Activated CD8-positive, alpha-beta memory T cell treated with anti-CD3 and anti-CD28 coated beads, Interleukin-2, amount 50 U/mL, for 24 hours (primary cell): ENCODE measurements around the gene PIK3R2.
"Not testable (repeated sequence)": the region's sequence is repeated elsewhere in the genome, so short reads cannot be mapped to it uniquely, and the experiment has no call there.

ENCODE experiments used
- DNase-seq: peaks from one replicate; pipeline ENCODE4 v3.0.0-alpha.2; 2020; ENCODE audit errors: extremely low read depth

The PIK3R2 gene

DNA sequence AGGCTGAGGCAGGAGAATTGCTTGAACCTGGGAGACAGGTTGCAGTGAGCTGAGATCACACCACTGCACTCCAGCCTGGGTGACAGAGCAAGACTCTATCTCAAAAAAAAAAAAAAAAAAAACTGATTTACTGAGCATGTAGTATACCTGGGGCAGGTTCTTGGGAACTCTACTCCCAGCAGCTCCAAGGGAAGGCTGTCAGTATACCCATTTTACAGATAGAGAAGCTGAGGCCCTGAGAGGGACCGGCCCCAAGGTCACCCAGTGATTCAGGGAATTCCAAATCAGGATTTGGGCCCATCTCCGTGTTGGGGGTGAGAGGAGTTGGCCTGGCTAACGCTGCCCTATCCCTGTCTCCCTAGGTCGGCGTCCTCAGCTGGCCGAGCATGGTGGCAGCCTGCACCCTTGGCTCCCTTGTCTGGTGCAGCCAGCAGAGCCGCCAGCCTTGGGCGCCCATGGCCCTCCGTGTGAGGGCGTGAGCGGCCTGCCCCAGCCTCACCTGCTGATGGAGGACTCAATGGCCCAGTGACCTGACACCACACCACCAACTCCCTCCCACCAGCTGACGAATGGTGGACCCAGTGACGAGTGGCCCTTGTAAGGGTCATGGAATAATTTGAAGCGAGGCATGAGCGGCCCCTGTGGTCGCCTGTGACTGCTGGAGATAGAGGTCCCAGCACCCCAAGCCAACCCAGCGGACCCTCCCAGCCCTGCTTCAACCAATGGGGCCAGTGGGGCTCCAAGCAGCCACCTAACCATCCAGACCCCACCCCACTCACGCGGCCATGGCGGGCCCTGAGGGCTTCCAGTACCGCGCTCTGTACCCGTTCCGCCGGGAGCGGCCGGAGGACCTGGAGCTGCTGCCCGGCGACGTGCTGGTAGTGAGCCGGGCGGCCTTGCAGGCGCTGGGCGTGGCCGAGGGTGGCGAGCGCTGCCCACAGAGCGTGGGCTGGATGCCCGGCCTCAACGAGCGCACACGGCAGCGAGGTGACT is 2.4 kb downstream of the PIK3R2 start:
- DNase-seq = no peak

DNA sequence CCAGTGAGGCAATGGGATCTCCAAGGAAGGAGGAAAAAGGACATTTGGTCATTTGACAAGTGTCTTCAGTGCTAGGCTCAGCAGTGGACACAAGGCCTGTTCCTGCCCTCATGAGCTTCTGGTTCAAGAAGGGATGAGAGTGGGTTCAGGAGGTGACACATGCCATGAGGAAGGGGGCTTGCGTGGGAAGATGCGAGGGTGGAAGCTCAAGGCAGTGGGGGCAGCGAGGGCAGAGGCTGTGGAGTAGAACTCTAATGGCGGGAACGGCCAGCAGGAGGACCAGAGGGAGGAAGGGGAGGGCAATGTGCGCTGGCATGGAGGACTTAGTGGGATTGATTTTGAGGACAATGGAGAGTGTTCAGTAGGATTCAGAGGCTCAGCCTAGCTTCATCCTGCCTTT is 3.3 kb downstream of the PIK3R2 start:
- no peak for DNase-seq

DNA sequence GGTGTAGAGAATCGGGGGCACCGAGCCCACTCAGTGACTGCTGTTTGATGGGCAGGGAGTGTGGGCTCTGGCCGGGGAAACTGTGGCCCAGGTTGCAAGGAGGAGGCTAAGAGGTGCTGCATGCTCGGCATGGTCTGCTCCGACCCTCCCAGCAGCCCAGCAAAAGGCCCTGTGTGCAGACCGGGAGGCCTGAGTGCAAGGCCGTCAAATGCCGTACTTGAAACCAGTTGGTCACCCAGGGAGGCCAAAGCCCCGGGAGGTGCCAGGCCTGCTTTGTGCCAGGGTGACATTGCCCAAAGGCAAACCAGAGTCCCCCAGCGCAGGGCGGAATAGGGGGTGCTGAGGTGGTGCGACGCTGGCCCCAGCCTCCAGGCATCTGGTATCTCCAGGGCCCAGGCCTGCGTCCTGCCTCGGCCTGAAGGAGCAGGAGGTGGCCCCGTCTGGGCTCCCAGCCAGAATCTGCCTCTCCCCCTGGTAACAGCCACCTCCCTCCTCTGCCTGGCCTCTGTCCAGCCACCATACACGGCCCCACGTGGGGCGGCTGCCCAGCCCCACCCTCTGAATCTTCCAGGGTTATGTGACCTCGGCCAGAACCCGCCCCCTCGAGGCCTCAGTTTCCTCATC is 4.0 kb downstream of the PIK3R2 start:
- DNase-seq = no peak

- no peak for DNase-seq
These were observed 4.6 kb downstream of the PIK3R2 start for GRCh38 chr19:18157465-18158063.

- no peak for DNase-seq
These were observed 5.5 kb downstream of the PIK3R2 start for GRCh38 chr19:18158467-18158866.

GRCh38 chr19:18159059-18159616 is 6.2 kb downstream of the PIK3R2 start:
- DNase-seq = not testable (repeated sequence)

DNA sequence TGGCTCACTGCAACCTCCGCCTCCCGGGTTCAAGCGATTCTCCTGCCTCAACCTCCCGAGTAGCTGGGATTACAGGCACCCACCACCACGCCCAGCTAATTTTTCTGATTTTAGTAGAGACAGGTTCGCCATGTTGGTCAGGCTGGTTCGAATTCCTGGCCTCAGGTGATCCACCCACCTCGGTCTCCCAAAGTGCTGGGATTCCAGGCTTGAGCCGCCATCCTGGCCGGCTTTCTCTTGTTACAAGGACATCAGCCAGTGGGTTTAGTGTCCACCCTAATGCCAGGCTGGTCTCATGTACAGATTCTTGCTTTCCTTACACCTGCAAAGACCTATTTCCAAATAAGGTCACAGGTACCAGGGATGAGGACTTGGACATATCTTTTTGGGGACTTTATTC is 6.8 kb downstream of the PIK3R2 start:
- DNase-seq = no peak

GRCh38 chr19:18160493-18160970 is 7.6 kb downstream of the PIK3R2 start:
- no peak for DNase-seq

DNA sequence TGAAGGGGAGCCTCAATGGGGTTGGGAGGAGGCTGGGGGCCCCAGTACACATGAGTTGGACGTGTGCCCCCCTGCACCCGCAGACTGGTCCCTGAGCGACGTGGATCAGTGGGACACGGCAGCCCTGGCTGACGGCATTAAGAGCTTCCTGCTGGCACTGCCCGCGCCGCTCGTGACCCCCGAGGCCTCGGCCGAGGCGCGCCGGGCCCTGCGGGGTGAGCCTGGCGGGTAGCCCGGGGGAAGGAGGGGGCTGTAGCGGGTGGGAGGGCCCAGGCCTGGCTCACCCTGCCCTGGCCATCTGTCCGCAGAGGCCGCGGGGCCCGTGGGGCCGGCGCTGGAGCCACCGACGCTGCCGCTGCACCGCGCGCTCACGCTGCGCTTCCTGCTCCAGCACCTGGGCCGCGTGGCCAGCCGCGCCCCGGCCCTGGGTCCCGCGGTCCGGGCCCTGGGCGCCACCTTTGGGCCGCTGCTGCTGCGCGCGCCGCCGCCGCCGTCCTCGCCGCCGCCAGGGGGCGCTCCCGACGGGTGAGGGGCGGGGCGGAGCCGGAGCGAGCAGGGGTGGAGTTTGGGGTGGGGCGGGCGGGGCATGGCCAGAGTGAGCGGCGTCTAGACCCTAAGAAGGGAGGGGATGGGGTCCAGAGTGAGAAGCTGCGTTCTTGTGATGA is 8.1 kb downstream of the PIK3R2 start:
- no peak for DNase-seq

- DNase-seq = no peak
These were observed 8.7 kb downstream of the PIK3R2 start for GRCh38 chr19:18161636-18162002.

GRCh38 chr19:18164072-18164471 is 11.1 kb downstream of the PIK3R2 start:
- DNase-seq = no peak

- no peak for DNase-seq
These were observed 13.0 kb downstream of the PIK3R2 start for GRCh38 chr19:18165794-18166544.

DNA sequence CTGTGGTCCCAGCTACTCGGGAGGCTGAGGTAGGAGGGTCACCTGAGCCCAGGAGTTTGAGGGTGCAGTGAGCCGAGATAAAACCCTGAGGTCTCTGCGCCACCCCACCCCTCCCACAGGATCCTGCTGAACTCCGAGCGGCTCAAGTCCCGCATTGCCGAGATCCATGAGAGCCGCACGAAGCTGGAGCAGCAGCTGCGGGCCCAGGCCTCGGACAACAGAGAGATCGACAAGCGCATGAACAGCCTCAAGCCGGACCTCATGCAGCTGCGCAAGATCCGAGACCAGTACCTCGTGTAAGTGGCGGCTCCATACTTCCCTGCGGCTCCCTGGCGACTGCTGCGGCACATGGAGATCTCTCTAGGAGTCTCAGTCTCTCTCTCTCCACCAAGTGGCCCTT is 14.0 kb downstream of the PIK3R2 start:
- DNase-seq = no peak

DNA sequence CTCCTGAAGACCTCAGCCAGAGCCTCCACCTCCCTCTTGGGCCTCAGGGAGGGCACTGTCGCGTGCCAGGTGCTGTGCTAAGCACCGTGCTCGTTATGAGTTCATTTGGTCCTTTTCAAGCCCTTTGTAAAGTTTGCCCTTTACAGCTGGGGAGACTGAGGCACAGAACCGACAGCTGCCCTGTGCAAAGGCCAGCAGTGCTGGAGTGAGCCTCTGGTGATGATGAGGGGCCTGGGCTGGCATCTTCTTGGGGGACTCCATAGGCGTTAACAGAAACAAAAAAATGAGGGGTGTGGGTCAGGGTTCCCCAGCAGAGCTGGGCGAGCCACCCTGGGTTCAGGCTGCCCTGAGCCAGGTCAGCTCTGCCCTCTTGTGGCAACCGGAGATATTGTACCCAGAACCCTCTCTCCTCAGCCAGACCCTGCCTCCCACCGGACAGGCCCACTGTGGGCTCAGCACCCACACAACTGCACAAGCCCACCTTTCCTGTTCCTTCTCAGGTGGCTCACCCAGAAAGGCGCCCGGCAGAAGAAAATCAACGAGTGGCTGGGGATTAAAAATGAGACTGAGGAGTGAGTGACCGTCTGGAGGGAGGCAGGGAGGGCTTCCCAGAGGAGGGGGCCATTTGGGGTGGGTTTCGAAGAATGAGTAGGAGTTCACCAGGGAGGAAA is 15.1 kb downstream of the PIK3R2 start:
- DNase-seq = no peak

- DNase-seq = no peak
These were observed 15.9 kb downstream of the PIK3R2 start for GRCh38 chr19:18168673-18169381.

- DNase-seq = no peak
These were observed 17.8 kb downstream of the PIK3R2 start for GRCh38 chr19:18170714-18171255.

DNA sequence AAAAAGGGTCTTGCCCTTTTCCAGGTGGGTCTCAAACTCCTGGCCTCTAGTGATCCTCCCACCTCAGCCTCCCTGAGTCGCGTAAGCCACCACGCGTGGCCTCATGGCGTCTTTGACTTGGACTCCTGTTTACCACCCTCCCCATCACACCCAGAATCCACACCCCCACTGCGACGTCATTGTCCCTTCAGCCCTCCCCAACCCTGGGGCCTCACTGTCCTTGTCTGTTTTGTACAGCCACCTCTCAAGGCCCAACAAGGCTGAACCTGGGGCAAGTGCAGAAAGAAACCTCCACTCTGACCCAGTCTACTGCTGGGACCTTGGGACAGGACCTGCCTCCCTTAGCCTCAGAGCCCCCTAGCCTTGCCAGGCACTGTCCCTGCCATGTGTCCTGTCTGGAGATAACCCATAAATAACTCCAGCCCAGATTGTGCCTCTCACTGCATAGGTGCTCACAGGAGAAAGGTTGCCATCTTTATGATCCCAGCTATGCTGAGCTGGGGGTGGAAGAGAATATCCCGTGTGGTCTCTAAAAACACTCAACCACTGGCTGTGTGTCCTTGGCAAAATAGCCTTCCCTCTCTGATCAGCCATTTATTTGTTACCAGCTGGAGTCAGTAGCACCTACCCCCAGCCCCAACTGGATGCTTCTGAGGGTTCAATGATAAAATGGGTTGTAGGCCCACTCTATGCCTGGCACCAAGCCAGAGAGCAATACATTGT is 18.8 kb downstream of the PIK3R2 start:
- no peak for DNase-seq

DNA sequence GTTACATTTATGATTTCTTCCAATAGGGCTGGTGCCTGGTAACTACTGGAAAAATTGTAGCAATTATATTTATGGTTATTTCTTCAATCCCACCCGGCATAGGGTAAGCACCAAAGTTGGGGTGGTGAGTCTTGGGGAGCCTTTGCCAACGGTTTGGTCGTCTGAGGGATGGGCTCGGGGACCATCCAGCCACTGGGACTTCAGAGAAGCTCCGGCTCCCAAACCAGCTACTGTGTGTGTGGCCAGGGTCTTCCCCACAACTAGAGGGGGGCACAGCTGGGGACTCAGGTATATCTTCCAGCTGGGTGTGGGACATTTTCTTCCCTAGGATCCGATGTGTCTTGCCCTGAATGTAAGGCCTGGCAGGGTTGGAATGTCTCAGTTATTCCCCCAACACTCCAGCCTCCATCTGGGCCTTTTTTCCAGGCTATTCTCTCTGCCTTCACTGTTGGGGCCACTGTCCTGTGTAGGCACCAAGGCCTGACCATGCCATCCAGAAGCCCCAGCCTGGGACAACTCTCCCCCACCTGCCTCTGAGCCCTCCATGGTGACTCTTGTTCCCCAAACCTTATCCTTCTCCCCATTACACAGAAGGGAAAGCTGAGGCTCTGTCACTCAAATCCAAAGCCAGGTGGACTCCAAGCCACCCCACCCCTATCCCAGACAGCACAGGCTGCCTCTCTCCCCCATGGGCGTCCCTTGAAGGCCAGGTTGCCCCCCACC is 19.5 kb downstream of the PIK3R2 start:
- no peak for DNase-seq
